Left ventricle myocardium inferior (tissue), 1 donor: ENCODE results near the gene CCDC91. TPM values are rescaled to one million over a fixed set of nuclear protein-coding genes. Genes with fewer than 3 reads are reported as not detected.

Source experiments
- DNase-seq: peaks from one replicate; pipeline ENCODE4 v3.0.0-alpha.2; 2020
- H3K27ac ChIP-seq: fragments of 200-600 bp; replicated peaks from 2 replicates; pipeline ENCODE4 v1.8.0; 2021
- H3K27me3 ChIP-seq: fragments of 200-600 bp; 2 replicates; pipeline ENCODE4 v1.8.0; 2021; ENCODE audit warnings: low read depth
- H3K36me3 ChIP-seq: fragments of 200-600 bp; 2 replicates; pipeline ENCODE4 v1.8.0; 2021
- H3K4me1 ChIP-seq: fragments of 200-600 bp; 2 replicates; pipeline ENCODE4 v1.8.0; 2021
- H3K4me3 ChIP-seq: fragments of 200-600 bp; 2 replicates; pipeline ENCODE4 v1.8.0; 2021; ENCODE audit warnings: mild to moderate bottlenecking, moderate library complexity
- H3K9me3 ChIP-seq: fragments of 200-600 bp; replicated peaks from 2 replicates; pipeline ENCODE4 v1.8.0; 2021
- intact Hi-C: fragments of 100-400 bp; cut with micrococcal nuclease; formaldehyde crosslinking; loops from one replicate; pipeline ENCODE4 v1.11.0; 2022
- total RNA-seq: library from RNA; stranded (reverse); fragmentation: NEBNext Ultra II Directional; extraction: Animal tissue kit (Norgen Biotek cat#: 25700); gene quantifications from one replicate; pipeline ENCODE4 v1.2.1, GENCODE V29; 2021
- TF ChIP-seq, protein P1 (sequence below): fragments of 200-600 bp; IDR thresholded peaks from 2 replicates; pipeline ENCODE4 v1.8.0; 2021; ENCODE audit warnings: antibody characterized with exemption, mild to moderate bottlenecking, borderline replicate concordance
- donor health status: DM: no; HTN: yes; CAD: no; lungs with severe emphysema.

The CCDC91 gene
- total RNA-seq, 1 donor from 2014 or later = 46.4 TPM

DNA sequence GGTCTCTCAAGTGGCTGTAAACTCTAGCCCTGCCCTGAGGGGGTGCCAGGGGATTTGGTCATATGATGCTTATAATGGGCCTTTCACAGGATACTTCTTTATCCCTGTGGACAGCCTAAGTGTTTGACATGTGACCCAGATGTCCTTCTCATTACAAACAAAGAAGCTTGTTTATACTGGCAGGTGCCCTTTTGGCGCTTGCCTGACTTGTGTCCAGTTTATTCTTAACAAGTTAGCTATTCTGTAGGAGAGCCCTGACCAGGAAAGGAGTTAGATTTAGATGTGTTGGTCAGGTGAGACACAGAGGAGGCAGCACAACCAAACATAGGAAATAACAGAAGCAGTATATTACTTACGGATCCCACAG is 51.9 kb downstream of the CCDC91 start:
- no peaks in the 10 kb centered on the region for H3K9me3 ChIP-seq
- H3K4me1 ChIP-seq = no peaks in the 10 kb centered on the region
- H3K27me3 ChIP-seq = no peaks in the 10 kb centered on the region
- no peak overlapping the region for H3K4me3 ChIP-seq
- no peak overlapping the region for H3K27ac ChIP-seq
- H3K36me3 ChIP-seq = no peaks in the 10 kb centered on the region
- no peak for DNase-seq
- TF ChIP-seq, protein P1, sequence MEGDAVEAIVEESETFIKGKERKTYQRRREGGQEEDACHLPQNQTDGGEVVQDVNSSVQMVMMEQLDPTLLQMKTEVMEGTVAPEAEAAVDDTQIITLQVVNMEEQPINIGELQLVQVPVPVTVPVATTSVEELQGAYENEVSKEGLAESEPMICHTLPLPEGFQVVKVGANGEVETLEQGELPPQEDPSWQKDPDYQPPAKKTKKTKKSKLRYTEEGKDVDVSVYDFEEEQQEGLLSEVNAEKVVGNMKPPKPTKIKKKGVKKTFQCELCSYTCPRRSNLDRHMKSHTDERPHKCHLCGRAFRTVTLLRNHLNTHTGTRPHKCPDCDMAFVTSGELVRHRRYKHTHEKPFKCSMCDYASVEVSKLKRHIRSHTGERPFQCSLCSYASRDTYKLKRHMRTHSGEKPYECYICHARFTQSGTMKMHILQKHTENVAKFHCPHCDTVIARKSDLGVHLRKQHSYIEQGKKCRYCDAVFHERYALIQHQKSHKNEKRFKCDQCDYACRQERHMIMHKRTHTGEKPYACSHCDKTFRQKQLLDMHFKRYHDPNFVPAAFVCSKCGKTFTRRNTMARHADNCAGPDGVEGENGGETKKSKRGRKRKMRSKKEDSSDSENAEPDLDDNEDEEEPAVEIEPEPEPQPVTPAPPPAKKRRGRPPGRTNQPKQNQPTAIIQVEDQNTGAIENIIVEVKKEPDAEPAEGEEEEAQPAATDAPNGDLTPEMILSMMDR = no peak
- intact Hi-C loops = no loop called here

DNA sequence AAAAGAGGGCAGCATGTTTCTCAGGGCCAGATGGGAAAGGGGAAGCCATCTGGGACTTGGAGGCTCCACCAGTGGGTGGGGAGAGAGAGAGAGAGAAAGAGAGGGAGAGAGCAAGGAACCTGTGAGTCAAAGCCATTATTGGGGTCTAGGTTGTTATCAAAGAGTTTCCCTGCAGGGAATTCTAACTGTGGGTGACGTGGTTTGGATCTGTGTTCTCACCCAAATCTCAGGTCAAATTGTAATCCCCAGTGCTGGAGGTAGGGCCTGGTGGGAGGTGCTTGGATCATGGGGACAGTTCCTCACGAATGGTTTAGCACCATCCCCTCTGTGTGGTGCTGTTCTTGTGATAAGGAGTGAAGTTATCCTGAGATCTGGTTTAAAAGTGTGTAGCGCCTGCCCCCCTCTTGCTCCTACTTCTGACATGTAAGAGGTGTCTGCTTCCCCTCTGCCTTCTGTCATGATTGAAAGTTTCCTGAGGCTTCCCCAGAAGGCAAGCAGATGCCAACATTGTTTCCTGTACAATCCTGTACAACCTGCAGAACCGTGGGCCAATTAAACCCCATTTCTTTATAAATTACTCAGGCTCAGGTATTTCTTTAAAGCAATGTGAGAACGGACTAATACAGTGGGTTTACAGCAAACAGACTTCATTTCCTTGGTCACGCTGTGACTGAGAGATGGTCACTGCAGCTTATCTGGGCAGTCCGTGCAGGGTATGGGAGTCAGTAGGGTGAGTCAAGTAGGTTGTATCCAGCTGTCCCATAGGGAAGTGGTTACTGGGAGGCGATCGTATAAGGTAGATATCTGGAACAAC is 52.4 kb downstream of the CCDC91 start:
- no peaks in the 10 kb centered on the region for H3K36me3 ChIP-seq
- intact Hi-C loops = no loop called here
- DNase-seq = no peak
- H3K9me3 ChIP-seq = no peaks in the 10 kb centered on the region
- H3K4me1 ChIP-seq = no peaks in the 10 kb centered on the region
- H3K27me3 ChIP-seq = no peaks in the 10 kb centered on the region
- H3K27ac ChIP-seq = no peak overlapping the region
- TF ChIP-seq, protein P1 = no peak
- H3K4me3 ChIP-seq = no peak overlapping the region

DNA sequence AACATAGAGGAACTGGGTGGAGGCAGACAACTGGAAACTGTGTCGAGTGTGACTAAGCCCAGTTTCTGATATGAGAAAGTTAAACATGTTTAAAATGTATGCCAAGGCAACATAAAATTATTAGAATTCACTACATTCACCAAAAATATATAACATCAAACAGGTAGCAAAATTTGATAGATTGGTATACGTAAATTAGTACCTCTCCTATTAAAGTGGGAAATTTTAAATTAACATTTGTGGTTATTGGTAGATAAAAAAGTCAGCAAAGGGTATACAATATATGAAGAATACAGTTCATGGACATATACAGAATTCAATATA is 53.0 kb downstream of the CCDC91 start:
- DNase-seq = no peak
- Histone ChIP-seq H3K9me3 (no peaks in the 10 kb centered on the region), H3K27ac (no peak overlapping the region), H3K36me3 (no peaks in the 10 kb centered on the region), H3K27me3 (no peaks in the 10 kb centered on the region), H3K4me1 (peaks cover 2% of the 10 kb centered on the region), H3K4me3 (no peak overlapping the region)
- intact Hi-C loops = no loop called here
- TF ChIP-seq, protein P1 = no peak

DNA sequence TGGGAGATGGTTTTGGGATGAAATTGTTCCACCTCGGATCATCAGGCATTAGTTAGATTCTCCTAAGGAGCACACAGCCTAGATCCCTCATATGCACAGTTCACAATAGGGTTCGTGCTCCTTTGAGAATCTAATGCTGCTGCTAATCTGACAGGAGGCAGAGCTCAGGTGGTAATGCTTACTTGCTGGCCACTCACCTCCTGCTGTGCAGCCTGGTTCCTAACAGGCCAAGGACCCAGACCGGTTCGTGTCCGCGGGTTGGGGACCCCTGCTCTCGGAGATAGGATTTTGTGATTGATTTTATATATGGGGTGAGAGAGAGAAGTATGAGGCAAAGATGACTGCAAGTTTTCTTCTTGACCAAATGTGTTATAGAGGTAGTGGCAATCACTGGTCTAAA is 57.5 kb downstream of the CCDC91 start:
- H3K27ac ChIP-seq = no peak overlapping the region
- intact Hi-C loops = no loop called here
- no peaks in the 10 kb centered on the region for H3K36me3 ChIP-seq
- TF ChIP-seq, protein P1 = no peak
- H3K27me3 ChIP-seq = no peaks in the 10 kb centered on the region
- H3K9me3 ChIP-seq = no peaks in the 10 kb centered on the region
- H3K4me3 ChIP-seq = no peak overlapping the region
- H3K4me1 ChIP-seq = peaks cover 19% of the 10 kb centered on the region
- DNase-seq = no peak

DNA sequence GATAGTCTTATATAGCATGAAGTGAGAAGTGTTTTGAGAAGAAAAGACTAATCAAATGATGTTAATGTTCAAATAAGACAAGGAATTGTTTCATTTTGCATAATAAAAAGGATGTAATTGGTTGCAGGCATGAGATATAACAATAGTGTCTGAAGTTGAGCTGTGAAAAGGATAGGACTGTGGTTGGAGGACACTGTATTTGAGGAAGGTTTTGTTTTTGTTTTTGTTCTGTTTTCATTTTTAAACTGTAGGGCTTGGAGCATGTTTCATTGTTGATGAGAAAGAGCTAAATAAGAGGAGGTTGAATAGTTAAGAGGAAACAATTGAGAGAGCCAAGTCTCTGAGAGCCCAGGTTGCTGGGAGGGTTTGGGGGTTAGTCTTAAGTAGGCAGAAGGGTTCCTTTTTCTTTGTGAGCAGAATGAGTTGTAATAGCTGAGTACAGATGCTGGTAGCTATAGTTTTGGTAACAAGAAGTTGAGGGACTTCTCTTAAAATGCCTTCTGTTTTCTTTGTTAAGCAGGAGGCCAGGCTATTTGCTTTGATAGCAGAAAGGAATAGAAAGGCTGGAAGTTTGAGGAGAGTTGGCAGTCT is 58.4 kb downstream of the CCDC91 start:
- intact Hi-C loops = no loop called here
- Histone ChIP-seq H3K27ac (no peak overlapping the region), H3K27me3 (no peaks in the 10 kb centered on the region), H3K36me3 (no peaks in the 10 kb centered on the region), H3K9me3 (no peaks in the 10 kb centered on the region), H3K4me3 (no peak overlapping the region), H3K4me1 (peaks cover 19% of the 10 kb centered on the region)
- TF ChIP-seq, protein P1 = no peak
- no peak for DNase-seq
